Measurements from ENCODE around the gene TTYH2. TPM values are rescaled to one million over a fixed set of nuclear protein-coding genes. Genes with fewer than 3 reads are reported as not detected.

TTYH2 gene
- total RNA-seq, 3 donors from 2014 or later (not counting 1 experiment from before 2014, with no cell fraction given): 4.3 to 7.9 (median 4.8) TPM

DNA sequence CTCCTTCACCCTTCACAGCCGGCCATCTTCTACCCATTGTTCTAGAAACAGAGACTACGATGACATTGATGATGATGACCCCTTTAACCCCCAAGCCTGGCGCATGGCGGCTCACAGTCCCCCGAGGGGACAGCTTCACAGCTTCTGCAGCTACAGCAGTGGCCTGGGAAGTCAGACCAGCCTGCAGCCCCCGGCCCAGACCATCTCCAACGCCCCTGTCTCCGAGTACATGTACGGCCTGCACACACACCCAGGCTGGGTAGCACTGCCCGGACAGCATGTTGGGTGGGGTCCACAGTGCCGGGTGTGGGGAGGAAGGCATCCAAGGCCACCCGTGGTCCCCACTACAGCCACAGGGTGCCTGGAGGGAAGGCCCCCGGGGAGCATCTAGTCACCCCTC, 39.7 kb downstream of the TTYH2 start:
- Mint-ChIP-seq H3K4me1 (peaks cover 0 to 6% of the 10 kb centered on the region in 2 donors), H3K27me3 (ENCODE audit: low read depth in 2 of 2) (no peaks in the 10 kb centered on the region), H3K4me3 (no peak overlapping the region), H3K36me3 (no peaks in the 10 kb centered on the region), H3K9me3 (no peaks in the 10 kb centered on the region), H3K27ac (no peak overlapping the region)
- Histone ChIP-seq H3K27me3 (ENCODE audit: control insufficient read depth, insufficient read depth, low read length) (no peaks in the 10 kb centered on the region), H3K4me1 (ENCODE audit: control insufficient read depth, insufficient read depth, low read length) (no peaks in the 10 kb centered on the region), H3K9me3 (ENCODE audit: control insufficient read depth, insufficient read depth, low read length) (no peaks in the 10 kb centered on the region), H3K36me3 (ENCODE audit: control insufficient read depth, insufficient read depth, low read length) (no peaks in the 10 kb centered on the region), H3K27ac (ENCODE audit: low read length) (no peak overlapping the region), H3K4me3 (ENCODE audit: low read length) (no peak overlapping the region)
- no peak for ATAC-seq
- TF ChIP-seq, protein P1, sequence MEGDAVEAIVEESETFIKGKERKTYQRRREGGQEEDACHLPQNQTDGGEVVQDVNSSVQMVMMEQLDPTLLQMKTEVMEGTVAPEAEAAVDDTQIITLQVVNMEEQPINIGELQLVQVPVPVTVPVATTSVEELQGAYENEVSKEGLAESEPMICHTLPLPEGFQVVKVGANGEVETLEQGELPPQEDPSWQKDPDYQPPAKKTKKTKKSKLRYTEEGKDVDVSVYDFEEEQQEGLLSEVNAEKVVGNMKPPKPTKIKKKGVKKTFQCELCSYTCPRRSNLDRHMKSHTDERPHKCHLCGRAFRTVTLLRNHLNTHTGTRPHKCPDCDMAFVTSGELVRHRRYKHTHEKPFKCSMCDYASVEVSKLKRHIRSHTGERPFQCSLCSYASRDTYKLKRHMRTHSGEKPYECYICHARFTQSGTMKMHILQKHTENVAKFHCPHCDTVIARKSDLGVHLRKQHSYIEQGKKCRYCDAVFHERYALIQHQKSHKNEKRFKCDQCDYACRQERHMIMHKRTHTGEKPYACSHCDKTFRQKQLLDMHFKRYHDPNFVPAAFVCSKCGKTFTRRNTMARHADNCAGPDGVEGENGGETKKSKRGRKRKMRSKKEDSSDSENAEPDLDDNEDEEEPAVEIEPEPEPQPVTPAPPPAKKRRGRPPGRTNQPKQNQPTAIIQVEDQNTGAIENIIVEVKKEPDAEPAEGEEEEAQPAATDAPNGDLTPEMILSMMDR (IDR thresholded peaks at IDR 0.05): no peak
- DNase-seq: no peak
- 89% methylated on average over 13 of the region's 13 CpGs for WGBS (ENCODE audit: insufficient coverage)
- intact Hi-C loops (cut with micrococcal nuclease): no loop called here

DNA sequence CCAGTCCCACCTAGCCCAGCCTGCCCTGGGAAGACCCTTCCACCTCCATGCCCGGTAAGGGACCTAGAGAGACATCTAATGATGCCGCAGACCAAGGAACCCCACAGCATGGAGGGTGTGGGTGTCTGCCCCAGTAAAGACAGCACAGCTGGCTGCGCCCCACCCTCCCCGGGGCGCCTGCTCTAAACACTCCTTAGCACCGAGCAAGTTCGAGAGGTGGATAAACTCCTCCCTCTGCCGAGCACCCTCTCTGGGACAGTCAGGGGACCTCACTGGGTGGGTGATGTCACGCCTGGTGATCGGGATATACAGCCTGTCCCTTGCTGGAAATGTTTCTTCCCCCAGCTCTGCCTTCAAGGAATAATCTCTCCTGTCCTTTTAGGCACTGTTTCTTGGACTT, 43.9 kb downstream of the TTYH2 start:
- 89% methylated on average over 10 of the region's 10 CpGs for WGBS (ENCODE audit: insufficient coverage)
- Histone ChIP-seq H3K36me3 (ENCODE audit: control insufficient read depth, insufficient read depth, low read length) (no peaks in the 10 kb centered on the region), H3K27me3 (ENCODE audit: control insufficient read depth, insufficient read depth, low read length) (no peaks in the 10 kb centered on the region), H3K27ac (ENCODE audit: low read length) (no peak overlapping the region), H3K9me3 (ENCODE audit: control insufficient read depth, insufficient read depth, low read length) (no peaks in the 10 kb centered on the region), H3K4me3 (ENCODE audit: low read length) (no peak overlapping the region), H3K4me1 (ENCODE audit: control insufficient read depth, insufficient read depth, low read length) (no peaks in the 10 kb centered on the region)
- no peak for ATAC-seq
- H3K27ac Mint-ChIP-seq: no peak overlapping the region
- H3K4me1 Mint-ChIP-seq: no peaks in the 10 kb centered on the region
- TF ChIP-seq, protein P1 (IDR thresholded peaks at IDR 0.05): no peak
- H3K4me3 Mint-ChIP-seq: no peak overlapping the region
- no peaks in the 10 kb centered on the region for H3K36me3 Mint-ChIP-seq
- intact Hi-C loops (cut with micrococcal nuclease): no loop called here
- no peak for DNase-seq
- H3K27me3 Mint-ChIP-seq (ENCODE audit: low read depth in 2 of 2): no peaks in the 10 kb centered on the region
- H3K9me3 Mint-ChIP-seq: no peaks in the 10 kb centered on the region

DNA sequence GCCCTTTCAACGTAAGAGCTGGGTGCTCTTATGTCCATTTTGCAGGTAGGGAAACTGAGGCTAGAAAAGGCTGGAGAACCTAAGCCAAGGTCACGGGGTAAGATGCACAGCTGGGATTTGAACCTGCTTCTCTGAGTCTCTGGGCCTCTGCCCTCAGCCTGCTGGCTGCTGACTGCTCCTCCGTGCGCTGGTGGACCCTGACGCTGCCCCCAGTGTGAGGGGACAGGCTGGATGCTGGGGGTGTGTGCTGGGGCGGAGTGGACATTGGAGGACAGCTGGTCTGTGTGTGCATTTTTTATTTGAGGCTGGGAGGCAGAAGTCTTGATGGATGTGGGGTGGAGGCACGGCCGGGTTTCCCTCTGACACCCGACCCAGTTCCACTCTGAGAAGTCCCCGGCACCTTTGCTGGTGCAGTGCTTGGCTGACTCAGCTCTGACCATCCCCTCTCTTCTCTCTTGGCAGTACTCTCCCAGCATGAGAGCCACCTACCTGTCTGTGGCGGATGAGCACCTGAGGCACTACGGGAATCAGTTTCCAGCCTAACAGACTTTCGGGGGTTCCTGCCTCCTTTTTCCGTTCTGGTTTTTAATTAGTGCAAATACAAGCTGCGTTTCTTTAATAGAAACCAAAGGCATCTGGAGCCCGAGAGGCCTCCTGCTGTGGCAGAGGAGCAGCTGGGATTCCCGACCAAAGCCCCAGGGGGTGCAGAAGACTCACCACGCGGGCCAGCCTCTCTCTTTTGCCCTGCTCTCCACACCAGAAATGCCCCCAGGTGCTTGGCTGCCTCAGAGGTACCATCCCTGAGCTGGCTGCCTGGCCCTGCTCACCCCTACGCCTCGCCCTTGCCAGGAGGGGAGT, 46.5 kb downstream of the TTYH2 start:
- Mint-ChIP-seq H3K4me3 (no peak overlapping the region), H3K9me3 (no peaks in the 10 kb centered on the region), H3K27me3 (ENCODE audit: low read depth in 2 of 2) (no peaks in the 10 kb centered on the region), H3K4me1 (no peaks in the 10 kb centered on the region), H3K36me3 (no peaks in the 10 kb centered on the region), H3K27ac (no peak overlapping the region)
- H3K9me3 ChIP-seq (ENCODE audit: control insufficient read depth, insufficient read depth, low read length): no peaks in the 10 kb centered on the region
- no peak overlapping the region for H3K4me3 ChIP-seq (ENCODE audit: low read length)
- H3K4me1 ChIP-seq (ENCODE audit: control insufficient read depth, insufficient read depth, low read length): no peaks in the 10 kb centered on the region
- no peaks in the 10 kb centered on the region for H3K36me3 ChIP-seq (ENCODE audit: control insufficient read depth, insufficient read depth, low read length)
- DNase-seq (no peak), ATAC-seq (no peak)
- H3K27me3 ChIP-seq (ENCODE audit: control insufficient read depth, insufficient read depth, low read length): no peaks in the 10 kb centered on the region
- TF ChIP-seq, protein P1 (IDR thresholded peaks at IDR 0.05): no peak
- H3K27ac ChIP-seq (ENCODE audit: low read length): no peak overlapping the region
- WGBS (ENCODE audit: insufficient coverage): 87% methylated on average over 21 of the region's 21 CpGs
- intact Hi-C loops (cut with micrococcal nuclease): no loop called here

DNA sequence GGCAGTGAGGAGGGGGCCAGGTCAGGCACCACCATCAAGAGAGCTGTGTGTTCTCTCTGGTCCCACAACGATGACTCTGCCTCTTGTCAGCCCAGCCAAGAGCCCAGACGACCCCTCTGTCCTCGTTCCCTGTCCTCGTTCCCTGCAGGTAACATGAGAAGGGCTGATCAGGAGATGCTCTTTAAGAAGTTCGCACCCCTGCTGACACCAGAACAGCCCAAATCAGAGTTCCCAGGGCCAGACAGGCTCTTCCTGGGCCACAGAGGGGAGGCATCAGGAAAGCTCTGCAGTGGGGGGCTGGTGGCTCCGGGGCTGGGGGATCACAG, 47.1 kb downstream of the TTYH2 start:
- H3K9me3 Mint-ChIP-seq: no peaks in the 10 kb centered on the region
- TF ChIP-seq, protein P1 (IDR thresholded peaks at IDR 0.05): no peak
- H3K4me1 Mint-ChIP-seq: no peaks in the 10 kb centered on the region
- Histone ChIP-seq H3K36me3 (ENCODE audit: control insufficient read depth, insufficient read depth, low read length) (no peaks in the 10 kb centered on the region), H3K27me3 (ENCODE audit: control insufficient read depth, insufficient read depth, low read length) (no peaks in the 10 kb centered on the region), H3K9me3 (ENCODE audit: control insufficient read depth, insufficient read depth, low read length) (no peaks in the 10 kb centered on the region), H3K27ac (ENCODE audit: low read length) (no peak overlapping the region), H3K4me3 (ENCODE audit: low read length) (no peak overlapping the region), H3K4me1 (ENCODE audit: control insufficient read depth, insufficient read depth, low read length) (no peaks in the 10 kb centered on the region)
- ATAC-seq: no peak
- no peak for DNase-seq
- no peak overlapping the region for H3K4me3 Mint-ChIP-seq
- H3K36me3 Mint-ChIP-seq: no peaks in the 10 kb centered on the region
- 88% methylated on average over 6 of the region's 6 CpGs for WGBS (ENCODE audit: insufficient coverage)
- intact Hi-C loops (cut with micrococcal nuclease): no loop called here
- no peaks in the 10 kb centered on the region for H3K27me3 Mint-ChIP-seq (ENCODE audit: low read depth in 2 of 2)
- H3K27ac Mint-ChIP-seq: no peak overlapping the region

All from natural killer cell (primary cell).